ENCODE results near the gene LRCH4. TPM values are rescaled to one million over a fixed set of nuclear protein-coding genes. Genes with fewer than 3 reads are reported as not detected.

Gene LRCH4
- polyA plus RNA-seq, 2 of the 4 experiments (the other 2 are of a cell fraction) = 5.5 to 17.1 TPM

GRCh38 chr7:100539436-100540006 is 46.4 kb downstream of the LRCH4 start:
- CTCF ChIA-PET = interaction anchor here (0.6 to 19.2 kb wide), 4 partner anchors 21 to 768 kb away, joined by 3 to 316 read pairs (median 12); partner anchors contain the start of gene NYAP1
- POLR2A ChIA-PET = interaction anchor here (0.6 to 2.2 kb wide), 3 partner anchors 20 to 111 kb away, joined by 3 to 13 read pairs (median 7); partner anchors contain the start of genes FBXO24, LRCH4 and ZCWPW1
- TF ChIP-seq KDM1A (IDR thresholded peaks at IDR 0.05; ENCODE audit: low read depth) (no peak), ZNF302 (CRISPR knock-in tag; IDR thresholded peaks at IDR 0.05) (no peak), ZSCAN20 (CRISPR knock-in tag; IDR thresholded peaks at IDR 0.05) (no peak), RCOR1 (IDR thresholded peaks at IDR 0.05; ENCODE audit: low read depth, low read length) (no peak), EHF (CRISPR knock-in tag; IDR thresholded peaks at IDR 0.05) (no peak), ZC3H11A (IDR thresholded peaks at IDR 0.05) (no peak), BHLHE40 (IDR thresholded peaks at IDR 0.05; ENCODE audit: low read depth, low read length) (no peak), ZFP36 (IDR thresholded peaks at IDR 0.05; ENCODE audit: borderline replicate concordance, partially characterized antibody) (no peak), NFE2L2 (conservative IDR thresholded peaks at IDR 0.05; ENCODE audit: low read length) (no peak), ESRRA (IDR thresholded peaks at IDR 0.05; ENCODE audit: borderline replicate concordance, low read length) (no peak), JUN (IDR thresholded peaks at IDR 0.05) (no peak; a peak in 1 of 5 replicates)
- Histone ChIP-seq H3K4me2 (peak overlapping the region; percentile 98), H3K9me3 (no peaks in the 10 kb centered on the region), H3K4me1 (peaks cover 45% of the 10 kb centered on the region), H3K27ac (peak overlapping the region; percentile 71 to 88), H3K4me3 (peak overlapping the region; percentile 68)
- 3% methylated on average over 25 of the region's 44 CpGs for WGBS (ENCODE audit: missing lambda C conversion rate)
- ATAC-seq (peak; percentile 1 to 7; a peak in 4 of 6 replicates), DNase-seq (ENCODE audit: low read depth in 1 of 2, low spot score in 1 of 2) (no peak), FAIRE-seq (no peak)

- no peak for FAIRE-seq
These were observed 47.1 kb downstream of the LRCH4 start, which contains the start of gene AGFG2 for GRCh38 chr7:100538654-100539435. AGFG2 (plus strand) TSS chr7:100539203; CDS start chr7:100539347, 144 bp downstream.

More at GRCh38 chr7:100538654-100539435, 47.1 kb downstream of the LRCH4 start, which contains the start of gene AGFG2:
- Histone ChIP-seq H3K27ac (peak within 1 kb of the TSS; percentile 71 to 88), H3K4me1 (peaks cover 38% of the 10 kb centered on the region), H3K9me3 (no peaks in the 10 kb centered on the region), H3K4me3 (peak within 1 kb of the TSS; percentile 68), H3K4me2 (peak within 1 kb of the TSS; percentile 100)
- 4% methylated on average over 49 of the region's 60 CpGs for WGBS (ENCODE audit: missing lambda C conversion rate)
- POLR2A ChIA-PET = interaction anchor here (0.6 to 2.2 kb wide), 6 partner anchors 19 to 110 kb away, joined by 3 to 13 read pairs (median 4); partner anchors contain the start of genes FBXO24, LRCH4, NYAP1 and TSC22D4
- ATAC-seq = peak; percentile 97 to 99
- DNase-seq (ENCODE audit: low read depth in 1 of 2, low spot score in 1 of 2) = peak; percentile 99 to 100
- CTCF ChIA-PET = interaction anchor here (0.6 to 19.2 kb wide), 5 partner anchors 21 to 768 kb away, joined by 3 to 316 read pairs (median 4); partner anchors contain the start of gene NYAP1
- TF ChIP-seq JUN (IDR thresholded peaks at IDR 0.05) (peak; percentile 16 to 56; a peak in 2 of 5 replicates), RFX5 (IDR thresholded peaks at IDR 0.05) (peak; percentile 84), CHD4 (IDR thresholded peaks at IDR 0.05; ENCODE audit: borderline replicate concordance) (no peak), PHF8 (IDR thresholded peaks at IDR 0.05; ENCODE audit: borderline replicate concordance, low read depth) (peak; percentile 28; the same call in 1 of the 2 replicates), ZSCAN20 (CRISPR knock-in tag; IDR thresholded peaks at IDR 0.05) (no peak), BHLHE40 (IDR thresholded peaks at IDR 0.05; ENCODE audit: low read depth, low read length) (peak; percentile 79), RNF2 (IDR thresholded peaks at IDR 0.05; ENCODE audit: borderline replicate concordance, low read depth) (no peak), KDM5A (IDR thresholded peaks at IDR 0.05) (peak; percentile 41; the same call in 1 of the 2 replicates), E2F6 (IDR thresholded peaks at IDR 0.05; ENCODE audit: borderline replicate concordance, low read depth) (peak; percentile 93), POLR2A (IDR thresholded peaks at IDR 0.05; ENCODE audit: low read length) (peak; percentile 62), HES2 (IDR thresholded peaks at IDR 0.05) (no peak)
- TF ChIP-seq, protein P1, sequence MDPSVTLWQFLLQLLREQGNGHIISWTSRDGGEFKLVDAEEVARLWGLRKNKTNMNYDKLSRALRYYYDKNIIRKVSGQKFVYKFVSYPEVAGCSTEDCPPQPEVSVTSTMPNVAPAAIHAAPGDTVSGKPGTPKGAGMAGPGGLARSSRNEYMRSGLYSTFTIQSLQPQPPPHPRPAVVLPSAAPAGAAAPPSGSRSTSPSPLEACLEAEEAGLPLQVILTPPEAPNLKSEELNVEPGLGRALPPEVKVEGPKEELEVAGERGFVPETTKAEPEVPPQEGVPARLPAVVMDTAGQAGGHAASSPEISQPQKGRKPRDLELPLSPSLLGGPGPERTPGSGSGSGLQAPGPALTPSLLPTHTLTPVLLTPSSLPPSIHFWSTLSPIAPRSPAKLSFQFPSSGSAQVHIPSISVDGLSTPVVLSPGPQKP (IDR thresholded peaks at IDR 0.05; ENCODE audit: low read depth, low read length) = no peak
- TF ChIP-seq, protein P2, sequence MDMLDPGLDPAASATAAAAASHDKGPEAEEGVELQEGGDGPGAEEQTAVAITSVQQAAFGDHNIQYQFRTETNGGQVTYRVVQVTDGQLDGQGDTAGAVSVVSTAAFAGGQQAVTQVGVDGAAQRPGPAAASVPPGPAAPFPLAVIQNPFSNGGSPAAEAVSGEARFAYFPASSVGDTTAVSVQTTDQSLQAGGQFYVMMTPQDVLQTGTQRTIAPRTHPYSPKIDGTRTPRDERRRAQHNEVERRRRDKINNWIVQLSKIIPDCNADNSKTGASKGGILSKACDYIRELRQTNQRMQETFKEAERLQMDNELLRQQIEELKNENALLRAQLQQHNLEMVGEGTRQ (IDR thresholded peaks at IDR 0.05) = peak; percentile 51; the same call in 1 of the 2 replicates
- TF ChIP-seq, protein P3, sequence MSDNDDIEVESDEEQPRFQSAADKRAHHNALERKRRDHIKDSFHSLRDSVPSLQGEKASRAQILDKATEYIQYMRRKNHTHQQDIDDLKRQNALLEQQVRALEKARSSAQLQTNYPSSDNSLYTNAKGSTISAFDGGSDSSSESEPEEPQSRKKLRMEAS (IDR thresholded peaks at IDR 0.05) = peak; percentile 84

All from A549 (cell line).